Neural progenitor cell (in vitro differentiated cells): ENCODE measurements around the gene PITPNM1. TPM values are rescaled to one million over a fixed set of nuclear protein-coding genes. Genes with fewer than 3 reads are reported as not detected.

Source experiments
- DNase-seq: peaks from one replicate; pipeline ENCODE4 v3.0.0-alpha.2; 2016; ENCODE audit warnings: low spot score
- H2AFZ ChIP-seq: fragments of 200-600 bp; sonication (generic); replicated peaks from 2 replicates; pipeline ENCODE4 v1.6.1; 2016; ENCODE audit warnings: antibody characterized with exemption
- H3F3A ChIP-seq: fragments of 200-600 bp; sonication (generic); 2 replicates; pipeline ENCODE4 v1.6.1; 2016; ENCODE audit warnings: antibody characterized with exemption, low read depth
- H3K27ac ChIP-seq: fragments of 200-600 bp; sonication (generic); 2 replicates; pipeline ENCODE4 v1.5.1; 2016; ENCODE audit warnings: mild to moderate bottlenecking
- H3K27me3 ChIP-seq: fragments of 200-600 bp; sonication (generic); 2 replicates; pipeline ENCODE4 v1.6.1; 2016; ENCODE audit warnings: mild to moderate bottlenecking, moderate library complexity
- H3K36me3 ChIP-seq: fragments of 200-600 bp; sonication (generic); 2 replicates; pipeline ENCODE4 v1.5.1; 2016
- H3K4me1 ChIP-seq: fragments of 200-600 bp; sonication (generic); 2 replicates; pipeline ENCODE4 v1.6.1; 2016; ENCODE audit warnings: mixed run types
- H3K4me2 ChIP-seq: fragments of 200-600 bp; sonication (generic); 2 replicates; pipeline ENCODE4 v1.6.1; 2016
- H3K4me3 ChIP-seq: fragments of 200-600 bp; sonication (generic); 2 replicates; pipeline ENCODE4 v1.5.1; 2016
- H3K79me2 ChIP-seq: fragments of 200-600 bp; sonication (generic); 2 replicates; pipeline ENCODE4 v1.6.1; 2016; ENCODE audit warnings: low read depth
- H3K9ac ChIP-seq: fragments of 200-600 bp; sonication (generic); 2 replicates; pipeline ENCODE4 v1.6.1; 2016
- H3K9me3 ChIP-seq: fragments of 200-600 bp; sonication (generic); 2 replicates; pipeline ENCODE4 v1.5.1; 2016; ENCODE audit warnings: low read depth
- H4K20me1 ChIP-seq: fragments of 200-600 bp; sonication (generic); 2 replicates; pipeline ENCODE4 v1.6.1; 2016; ENCODE audit warnings: low read depth
- H3K27ac Mint-ChIP-seq: 3 replicates; pipeline ENCODE4 v1.8.0; 2021; ENCODE audit warnings: mixed read lengths
- H3K27me3 Mint-ChIP-seq: 2 replicates; pipeline ENCODE4 v1.8.0; 2022; ENCODE audit warnings: low read depth, mild to moderate bottlenecking, inconsistent platforms, moderate library complexity, mixed read lengths; ENCODE audit not compliant: insufficient read depth
- H3K36me3 Mint-ChIP-seq: 3 replicates; pipeline ENCODE4 v1.8.0; 2021; ENCODE audit warnings: mixed read lengths
- H3K4me1 Mint-ChIP-seq: 3 replicates; pipeline ENCODE4 v1.8.0; 2021; ENCODE audit warnings: mixed read lengths
- H3K4me3 Mint-ChIP-seq: 3 replicates; pipeline ENCODE4 v1.8.0; 2021; ENCODE audit warnings: mild to moderate bottlenecking, moderate library complexity, mixed read lengths
- H3K9me3 Mint-ChIP-seq: 3 replicates; pipeline ENCODE4 v1.8.0; 2020; ENCODE audit warnings: mixed read lengths
- CTCF ChIP-seq: fragments of 200-600 bp; sonication (generic); IDR thresholded peaks from 2 replicates; pipeline ENCODE4 v1.5.1; 2017; ENCODE audit warnings: antibody characterized with exemption, mild to moderate bottlenecking
- EZH2 ChIP-seq: fragments of 200-600 bp; sonication (generic); IDR thresholded peaks from 2 replicates; pipeline ENCODE4 v1.6.1; 2017; ENCODE audit warnings: antibody characterized with exemption, mild to moderate bottlenecking, moderate library complexity
- EZH2phosphoT487 ChIP-seq: fragments of 200-600 bp; sonication (generic); IDR thresholded peaks from 2 replicates; pipeline ENCODE4 v1.6.1; 2017; ENCODE audit warnings: antibody characterized with exemption
- total RNA-seq: library from RNA; depleted of rRNA; stranded (reverse); fragments of >200 nt; gene quantifications from 2 replicates; pipeline ENCODE4 v1.2.3, GENCODE V29; 2015; ENCODE audit warnings: low replicate concordance

PITPNM1 gene
- total RNA-seq, 1 donor from 2014 or later, result 7.7 TPM

- H3K27me3 Mint-ChIP-seq, result peaks cover 6% of the 10 kb centered on the region
- H3K27ac Mint-ChIP-seq, result no peak overlapping the region
- no peaks in the 10 kb centered on the region for H3K36me3 ChIP-seq
- H3K36me3 Mint-ChIP-seq, result no peaks in the 10 kb centered on the region
- DNase-seq, result no peak
- H3F3A ChIP-seq, result peaks cover 4% of the 10 kb centered on the region
- TF ChIP-seq EZH2 (no peak), EZH2phosphoT487 (no peak), CTCF (no peak)
- peaks cover 6% of the 10 kb centered on the region for H3K4me1 ChIP-seq
- H3K4me3 Mint-ChIP-seq, result no peak overlapping the region
- peaks cover 19% of the 10 kb centered on the region for H3K9me3 Mint-ChIP-seq
- no peak overlapping the region for H3K4me3 ChIP-seq
- no peak overlapping the region for H3K4me2 ChIP-seq
- H3K9me3 ChIP-seq, result peaks cover 14% of the 10 kb centered on the region
- no peak overlapping the region for H3K27ac ChIP-seq
- no peaks in the 10 kb centered on the region for H3K79me2 ChIP-seq
- peaks cover 4% of the 10 kb centered on the region for H3K4me1 Mint-ChIP-seq
- H2AFZ ChIP-seq, result no peak overlapping the region
- no peaks in the 10 kb centered on the region for H4K20me1 ChIP-seq
- H3K9ac ChIP-seq, result no peak overlapping the region
- no peaks in the 10 kb centered on the region for H3K27me3 ChIP-seq
Measured at GRCh38 chr11:67538823-67539505, 33.8 kb upstream of the PITPNM1 start.

GRCh38 chr11:67538306-67538705 is 33.1 kb upstream of the PITPNM1 start:
- Histone ChIP-seq H3K4me3 (no peak overlapping the region), H3K36me3 (no peaks in the 10 kb centered on the region), H3K4me1 (peaks cover 6% of the 10 kb centered on the region), H3K9me3 (peaks cover 19% of the 10 kb centered on the region), H3K27me3 (no peaks in the 10 kb centered on the region), H3K79me2 (no peaks in the 10 kb centered on the region), H4K20me1 (no peaks in the 10 kb centered on the region), H3K4me2 (no peak overlapping the region), H3K27ac (no peak overlapping the region), H2AFZ (no peak overlapping the region), H3F3A (peaks cover 4% of the 10 kb centered on the region), H3K9ac (no peak overlapping the region)
- H3K36me3 Mint-ChIP-seq, result no peaks in the 10 kb centered on the region
- DNase-seq, result no peak
- H3K9me3 Mint-ChIP-seq, result peaks cover 23% of the 10 kb centered on the region
- peaks cover 4% of the 10 kb centered on the region for H3K4me1 Mint-ChIP-seq
- H3K27me3 Mint-ChIP-seq, result peaks cover 8% of the 10 kb centered on the region
- H3K4me3 Mint-ChIP-seq, result no peak overlapping the region
- no peak overlapping the region for H3K27ac Mint-ChIP-seq
- no peak for TF ChIP-seq EZH2phosphoT487
- no peak for TF ChIP-seq EZH2
- no peak for TF ChIP-seq CTCF

GRCh38 chr11:67535561-67535960 is 30.4 kb upstream of the PITPNM1 start:
- Mint-ChIP-seq H3K27me3 (peaks cover 6% of the 10 kb centered on the region), H3K4me1 (no peaks in the 10 kb centered on the region), H3K36me3 (no peaks in the 10 kb centered on the region), H3K27ac (no peak overlapping the region), H3K9me3 (peaks cover 32% of the 10 kb centered on the region), H3K4me3 (no peak overlapping the region)
- Histone ChIP-seq H4K20me1 (no peaks in the 10 kb centered on the region), H3K79me2 (no peaks in the 10 kb centered on the region), H3K4me1 (no peaks in the 10 kb centered on the region), H3K27me3 (no peaks in the 10 kb centered on the region), H3K4me2 (no peak overlapping the region), H2AFZ (no peak overlapping the region), H3K4me3 (no peak overlapping the region), H3K9ac (no peak overlapping the region), H3K36me3 (no peaks in the 10 kb centered on the region), H3K27ac (no peak overlapping the region), H3K9me3 (peaks cover 19% of the 10 kb centered on the region), H3F3A (no peaks in the 10 kb centered on the region)
- TF ChIP-seq CTCF, result no peak
- no peak for TF ChIP-seq EZH2phosphoT487
- no peak for TF ChIP-seq EZH2
- DNase-seq, result no peak
